K562 (cell line): ENCODE measurements around the gene MAP3K7. TPM values are rescaled to one million over a fixed set of nuclear protein-coding genes. Genes with fewer than 3 reads are reported as not detected.

Experiments used
- EP300 ChIP-seq: IDR thresholded peaks from 2 replicates; pipeline ENCODE4 v1.6.1; 2012; ENCODE audit warnings: low read length, improper control_type of control experiment
- ETV5 ChIP-seq: sonication (generic); formaldehyde crosslinking; IDR thresholded peaks from 2 replicates; pipeline ENCODE4 v1.4.0; 2020; ENCODE audit warnings: low read depth, mild to moderate bottlenecking, missing genetic modification reagents
- GMEB1 ChIP-seq: fragments of 250-450 bp; sonication (Bioruptor Pico); IDR thresholded peaks from 2 replicates; pipeline ENCODE4 v1.4.0; 2020; ENCODE audit warnings: mild to moderate bottlenecking
- GTF2A2 ChIP-seq: IDR thresholded peaks from 2 replicates; pipeline ENCODE4 v1.6.1; 2016; ENCODE audit warnings: mild to moderate bottlenecking, missing genetic modification characterization, missing compliant biosample characterization
- KAT2B ChIP-seq: IDR thresholded peaks from one replicate; pipeline ENCODE4 v1.6.1; 2012; ENCODE audit warnings: low read depth, mild to moderate bottlenecking, control low read depth, inconsistent platforms, low read length, moderate library complexity
- MAFK ChIP-seq: IDR thresholded peaks from 2 replicates; pipeline ENCODE4 v1.6.1; 2011; ENCODE audit warnings: low read length, improper control_type of control experiment
- NRF1 ChIP-seq, 2 experiments: fragments of 450-650 bp; IDR thresholded peaks in 1 of 2; conservative IDR thresholded peaks in 1 of 2; 2 replicates each; pipeline ENCODE4 v1.6.1; 2014; ENCODE audit warnings: mild to moderate bottlenecking in 2 of 2
- PRMT5 ChIP-seq: sonication (generic); formaldehyde crosslinking; IDR thresholded peaks from 2 replicates; pipeline ENCODE4 v1.5.0; 2020; ENCODE audit warnings: missing genetic modification reagents
- RCOR1 ChIP-seq, 2 experiments: IDR thresholded peaks; 2 replicates each; pipeline ENCODE4 v1.6.1; 2012; ENCODE audit warnings: low read depth in 2 of 2, low read length in 2 of 2, borderline replicate concordance in 1 of 2, improper control_type of control experiment in 1 of 2
- RFX5 ChIP-seq: IDR thresholded peaks from 2 replicates; pipeline ENCODE4 v1.6.1; 2011; ENCODE audit warnings: low read depth, mild to moderate bottlenecking, improper control_type of control experiment, low read length
- RREB1 ChIP-seq: fragments of 250-450 bp; sonication (Bioruptor Pico); IDR thresholded peaks from 2 replicates; pipeline ENCODE4 v1.4.0; 2020
- STAG1 ChIP-seq: sonication (generic); formaldehyde crosslinking; IDR thresholded peaks from 2 replicates; pipeline ENCODE4 v1.5.0; 2020; ENCODE audit warnings: missing genetic modification reagents, borderline replicate concordance
- TAL1 ChIP-seq: fragments of 450-650 bp; IDR thresholded peaks from 2 replicates; pipeline ENCODE4 v1.6.1; 2016; ENCODE audit warnings: mild to moderate bottlenecking
- TRIM24 ChIP-seq, 2 experiments: fragments of 450-650 bp; IDR thresholded peaks; 2 replicates each; pipeline ENCODE4 v1.6.1; 2016
- ZNF224 ChIP-seq: sonication (generic); formaldehyde crosslinking; IDR thresholded peaks from 2 replicates; pipeline ENCODE4 v1.8.0; 2022; ENCODE audit warnings: mild to moderate bottlenecking, missing genetic modification reagents
- ZNF280B ChIP-seq: fragments of 250-450 bp; sonication (Bioruptor Pico); IDR thresholded peaks from 2 replicates; pipeline ENCODE4 v1.5.1; 2021; ENCODE audit warnings: mild to moderate bottlenecking
- ZNF384 ChIP-seq: IDR thresholded peaks from 2 replicates; pipeline ENCODE4 v1.6.1; 2012; ENCODE audit warnings: low read depth, low read length, improper control_type of control experiment
- polyA plus RNA-seq, 8 experiments: library from polyadenylated mRNA; depleted of rRNA in 4 of 8; stranded (reverse) in 5 of 8; unstranded in 3 of 8; fragments of >200 nt; fragmentation: Nextera tagmentation in 2 of 8; fragmentation: Illumina TruSeq in 1 of 8; extraction: Ambion mirVana in 2 of 8; extraction: Trizol in 1 of 8; gene quantifications; 2 replicates each; pipeline versions ENCODE4 v1.2.1 to v1.2.3, GENCODE V29; 2011 to 2014; ENCODE audit warnings: inconsistent platforms in 1 of 8, missing spikeins in 1 of 8
- total RNA-seq, 7 experiments: library from RNA; depleted of rRNA in 6 of 7; stranded (reverse); fragments of >200 nt in 6 of 7; fragmentation: Illumina TruSeq in 2 of 7; extraction: Trizol in 2 of 7; gene quantifications; 2 replicates each; pipeline versions ENCODE4 v1.2.1 to v1.2.3, GENCODE V29; 2011 to 2021; ENCODE audit warnings: low replicate concordance in 1 of 7
- TF ChIP-seq, protein P1 (sequence below): fragments of 450-650 bp; formaldehyde crosslinking; IDR thresholded peaks from 2 replicates; pipeline ENCODE4 v1.4.0; 2022; ENCODE audit warnings: missing genetic modification characterization

The MAP3K7 gene
- total and polyA plus RNA-seq, 9 of the 15 experiments (the other 6 are each of a cell fraction or from before 2014, with no cell fraction given), result 13.4 to 60.9 (median 34.8) TPM

- TF ChIP-seq MAFK (peak; percentile 99), ETV5 (CRISPR knock-in tag) (no peak), RCOR1 (IDR thresholded peaks at IDR 0.05; ENCODE audit: borderline replicate concordance in 1 of 2, low read depth in 2 of 2, low read length in 2 of 2) (peak in 1 of 2 experiments; percentile 55; a peak in 1 of 4 replicates), EP300 (peak; percentile 60), GTF2A2 (tag) (no peak), KAT2B (no peak), RFX5 (no peak), TRIM24 (IDR thresholded peaks at IDR 0.05) (no peak), ZNF224 (CRISPR knock-in tag) (no peak), PRMT5 (CRISPR knock-in tag) (no peak), NRF1 (conservative IDR thresholded peaks at IDR 0.05 in 1 of 2, IDR thresholded peaks at IDR 0.05 in 1 of 2) (no peak), TAL1 (no peak), GMEB1 (no peak), ZNF280B (no peak), RREB1 (CRISPR knock-in tag) (no peak), STAG1 (CRISPR knock-in tag) (no peak), ZNF384 (no peak)
- TF ChIP-seq, protein P1, sequence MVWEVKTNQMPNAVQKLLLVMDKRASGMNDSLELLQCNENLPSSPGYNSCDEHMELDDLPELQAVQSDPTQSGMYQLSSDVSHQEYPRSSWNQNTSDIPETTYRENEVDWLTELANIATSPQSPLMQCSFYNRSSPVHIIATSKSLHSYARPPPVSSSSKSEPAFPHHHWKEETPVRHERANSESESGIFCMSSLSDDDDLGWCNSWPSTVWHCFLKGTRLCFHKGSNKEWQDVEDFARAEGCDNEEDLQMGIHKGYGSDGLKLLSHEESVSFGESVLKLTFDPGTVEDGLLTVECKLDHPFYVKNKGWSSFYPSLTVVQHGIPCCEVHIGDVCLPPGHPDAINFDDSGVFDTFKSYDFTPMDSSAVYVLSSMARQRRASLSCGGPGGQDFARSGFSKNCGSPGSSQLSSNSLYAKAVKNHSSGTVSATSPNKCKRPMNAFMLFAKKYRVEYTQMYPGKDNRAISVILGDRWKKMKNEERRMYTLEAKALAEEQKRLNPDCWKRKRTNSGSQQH (CRISPR knock-in tag), result no peak
These were observed 10.2 kb upstream of the MAP3K7 start (continued) for GRCh38 chr6:90596967-90597539.
